Measurements from ENCODE around the gene ABLIM3.

DNA sequence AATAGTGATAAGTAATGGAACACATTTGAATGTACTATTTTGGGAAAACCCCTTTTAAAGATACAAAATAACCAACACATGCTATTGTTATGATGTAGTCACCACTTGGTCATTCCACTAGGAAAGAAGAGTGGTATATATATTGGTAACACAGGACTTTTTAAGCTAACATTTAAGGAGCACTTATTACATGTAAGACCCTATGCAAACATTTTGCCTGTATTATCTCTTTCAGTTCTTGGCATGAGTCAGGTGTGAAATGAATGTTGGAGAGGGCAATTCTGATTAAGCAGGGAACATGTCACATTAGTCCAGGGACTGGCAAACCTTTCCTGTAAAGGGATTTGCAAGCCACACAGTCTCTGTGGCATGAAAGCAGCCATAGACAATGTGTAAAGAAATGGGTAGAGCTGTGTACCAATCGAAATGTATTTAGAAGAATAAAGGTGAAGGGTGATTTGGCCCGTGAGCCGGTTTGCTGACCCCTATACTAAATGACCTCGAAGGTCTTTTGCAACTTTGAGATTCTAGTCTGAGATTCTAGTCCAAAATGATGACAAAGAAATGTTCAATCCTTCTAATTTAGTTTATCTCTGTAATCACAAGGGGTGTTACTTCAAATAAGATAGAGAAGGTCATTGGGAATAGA lies 15.3 kb downstream of the ABLIM3 start:
- no peak for TF ChIP-seq TAF1 (IDR thresholded peaks at IDR 0.05; ENCODE audit: low read depth, low read length)
- no peak for TF ChIP-seq POLR2AphosphoS5 (IDR thresholded peaks at IDR 0.05; ENCODE audit: low read depth, low read length)
- TF ChIP-seq PAX5 (IDR thresholded peaks at IDR 0.05; ENCODE audit: insufficient read depth, low read length, severe bottlenecking) = no peak
- TF ChIP-seq POLR2A (IDR thresholded peaks at IDR 0.05; ENCODE audit: low read depth, low read length) = no peak
- TF ChIP-seq POU2F2 (IDR thresholded peaks at IDR 0.05; ENCODE audit: low read depth, low read length) = no peak
- no peak for TF ChIP-seq SPI1 (IDR thresholded peaks at IDR 0.05; ENCODE audit: low read depth, low read length)
